Upper lobe of right lung (tissue), 1 donor: ENCODE measurements around the gene ARID1B. TPM values are rescaled to one million over a fixed set of nuclear protein-coding genes. Genes with fewer than 3 reads are reported as not detected.

Experiments used
- ATAC-seq: fragments of 200-7000 bp; cut with Tn5 transposase; one replicate; pipeline ENCODE4 v1.9.1; 2020; ENCODE audit warnings: mild to moderate bottlenecking, moderate library complexity
- DNase-seq: peaks from one replicate; pipeline ENCODE4 v3.0.0-alpha.2; 2020
- H3K27ac ChIP-seq: fragments of 200-600 bp; one replicate; pipeline ENCODE4 v1.8.0; 2022
- H3K27me3 ChIP-seq: fragments of 200-600 bp; one replicate; pipeline ENCODE4 v1.8.0; 2022; ENCODE audit warnings: mild to moderate bottlenecking
- H3K36me3 ChIP-seq: fragments of 200-600 bp; one replicate; pipeline ENCODE4 v1.8.0; 2022
- H3K4me1 ChIP-seq: fragments of 200-600 bp; one replicate; pipeline ENCODE4 v1.8.0; 2022
- H3K4me3 ChIP-seq: fragments of 200-600 bp; one replicate; pipeline ENCODE4 v1.8.0; 2022; ENCODE audit warnings: mild to moderate bottlenecking
- H3K9me3 ChIP-seq: fragments of 200-600 bp; one replicate; pipeline ENCODE4 v1.8.0; 2022
- CTCF ChIP-seq: fragments of 200-600 bp; IDR thresholded peaks from one replicate; pipeline ENCODE4 v1.8.0; 2022; ENCODE audit warnings: antibody characterized with exemption
- intact Hi-C: fragments of 100-400 bp; cut with DNase I; formaldehyde crosslinking; loops from one replicate; pipeline ENCODE4 v1.11.0; 2022
- total RNA-seq: library from RNA; stranded (reverse); fragmentation: NEBNext Ultra II Directional; extraction: Animal tissue kit (Norgen Biotek cat#: 25700); gene quantifications from one replicate; pipeline ENCODE4 v1.2.1, GENCODE V29; 2021
- donor health status: DM: no; HTN: yes; CAD: no; lungs with severe emphysema.

Gene ARID1B
- total RNA-seq, 1 donor from 2014 or later: 80.4 TPM

GRCh38 chr6:156740604-156741003 lies 36.6 kb upstream of the ARID1B start:
- no peak for ATAC-seq
- no peak for TF ChIP-seq CTCF
- Histone ChIP-seq H3K27ac (no peak overlapping the region), H3K27me3 (no peaks in the 10 kb centered on the region), H3K9me3 (peaks cover 9% of the 10 kb centered on the region), H3K4me3 (no peak overlapping the region), H3K36me3 (no peaks in the 10 kb centered on the region), H3K4me1 (no peaks in the 10 kb centered on the region)
- DNase-seq: no peak
- intact Hi-C loops: no loop called here

- no peak for DNase-seq
- intact Hi-C loops: no loop called here
Observed at GRCh38 chr6:156741287-156742073, 35.7 kb upstream of the ARID1B start.

GRCh38 chr6:156747715-156748114 lies 29.5 kb upstream of the ARID1B start:
- no peak for ATAC-seq
- no peaks in the 10 kb centered on the region for H3K27me3 ChIP-seq

More at GRCh38 chr6:156741287-156742073, 35.7 kb upstream of the ARID1B start:
- H3K36me3 ChIP-seq: no peaks in the 10 kb centered on the region
- no peak overlapping the region for H3K4me3 ChIP-seq
- H3K4me1 ChIP-seq: no peaks in the 10 kb centered on the region
- H3K27me3 ChIP-seq: no peaks in the 10 kb centered on the region
- no peak for ATAC-seq
- no peak overlapping the region for H3K27ac ChIP-seq
- H3K9me3 ChIP-seq: peaks cover 9% of the 10 kb centered on the region
- no peak for TF ChIP-seq CTCF

GRCh38 chr6:156748504-156748903 lies 28.7 kb upstream of the ARID1B start:
- H3K27me3 ChIP-seq: no peaks in the 10 kb centered on the region
- H3K9me3 ChIP-seq: no peaks in the 10 kb centered on the region
- intact Hi-C loops: no loop called here
- no peak for DNase-seq
- no peak overlapping the region for H3K27ac ChIP-seq
- no peak overlapping the region for H3K4me3 ChIP-seq
- H3K36me3 ChIP-seq: no peaks in the 10 kb centered on the region
- no peak for ATAC-seq
- no peak for TF ChIP-seq CTCF
- H3K4me1 ChIP-seq: no peaks in the 10 kb centered on the region

More at GRCh38 chr6:156747715-156748114, 29.5 kb upstream of the ARID1B start:
- no peaks in the 10 kb centered on the region for H3K4me1 ChIP-seq
- TF ChIP-seq CTCF: no peak
- no peaks in the 10 kb centered on the region for H3K36me3 ChIP-seq
- no peak overlapping the region for H3K4me3 ChIP-seq
- intact Hi-C loops: no loop called here
- H3K27ac ChIP-seq: no peak overlapping the region
- DNase-seq: no peak
- H3K9me3 ChIP-seq: no peaks in the 10 kb centered on the region

GRCh38 chr6:156752666-156753301 lies 24.4 kb upstream of the ARID1B start:
- Histone ChIP-seq H3K27ac (no peak overlapping the region), H3K36me3 (no peaks in the 10 kb centered on the region), H3K27me3 (no peaks in the 10 kb centered on the region), H3K9me3 (no peaks in the 10 kb centered on the region), H3K4me3 (no peak overlapping the region), H3K4me1 (no peaks in the 10 kb centered on the region)
- peak; percentile 34 for TF ChIP-seq CTCF
- DNase-seq: no peak
- intact Hi-C loops: no loop called here
- ATAC-seq: peak; percentile 79
